ENCODE data around the gene RERE. TPM values are rescaled to one million over a fixed set of nuclear protein-coding genes. Genes with fewer than 3 reads are reported as not detected.

The RERE gene
- total RNA-seq, 1 experiment from 2014 or later, result 73.4 TPM

DNA sequence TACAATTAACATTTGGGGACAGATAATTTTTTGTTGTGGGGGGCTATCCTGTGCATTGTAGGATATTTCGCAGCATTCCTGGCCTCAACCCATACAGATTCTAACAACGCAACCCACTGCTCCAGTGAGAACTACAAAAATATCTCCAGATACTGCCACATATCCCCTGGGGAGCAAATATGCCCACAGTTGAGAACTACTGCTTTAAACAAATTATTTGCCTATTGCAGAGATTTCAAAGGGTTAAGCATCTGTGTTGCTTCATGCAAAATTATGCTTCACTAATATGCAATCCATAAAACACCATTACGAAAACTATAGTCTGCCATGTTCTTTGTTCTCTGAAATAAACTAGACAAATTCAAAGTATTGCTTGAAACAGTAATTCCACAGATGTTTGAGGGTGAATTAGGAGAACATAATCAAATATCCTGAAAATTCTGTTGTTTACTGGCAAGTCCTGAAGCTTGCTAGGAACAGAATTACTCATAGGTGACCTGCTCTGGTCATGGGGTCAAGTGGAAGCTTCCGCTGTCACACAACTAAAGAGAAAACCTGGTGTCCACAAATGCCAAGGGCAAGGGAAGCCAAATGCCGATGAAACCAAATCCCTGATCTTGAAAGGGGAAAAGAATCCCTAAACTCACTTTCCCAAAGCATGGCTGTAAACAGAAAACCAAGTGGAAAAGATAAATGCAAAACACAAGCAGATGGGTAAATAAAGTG, 149.4 kb downstream of the RERE start:
- Histone ChIP-seq H3K27ac (no peak overlapping the region), H3K27me3 (ENCODE audit: insufficient read depth, low read depth) (no peaks in the 10 kb centered on the region), H3K79me2 (ENCODE audit: low read depth) (peaks cover 88% of the 10 kb centered on the region), H2AFZ (no peak overlapping the region), H4K20me1 (ENCODE audit: insufficient read depth) (peaks cover 28% of the 10 kb centered on the region), H3K36me3 (ENCODE audit: low read depth) (no peaks in the 10 kb centered on the region), H3K9me2 (ENCODE audit: insufficient read depth) (no peaks in the 10 kb centered on the region), H3K4me1 (replicated peaks; ENCODE audit: insufficient read depth) (peaks cover 22% of the 10 kb centered on the region), H3K4me3 (no peak overlapping the region), H3F3A (ENCODE audit: insufficient read depth, low read depth) (peaks cover 3% of the 10 kb centered on the region; the same call in 1 of the 2 replicates), H3K9me3 (ENCODE audit: insufficient read depth, low read depth) (no peaks in the 10 kb centered on the region), H3K4me2 (no peak overlapping the region)
- POLR2A ChIA-PET (ENCODE audit: unreplicated experiment), result no interaction called here
- intact Hi-C loops (cut with micrococcal nuclease; ENCODE audit: unreplicated experiment), result no loop called here
- BruUV-seq (replicated peaks), result no TSS peak
- TF ChIP-seq EZH2 (IDR thresholded peaks at IDR 0.05; ENCODE audit: low read depth), result no peak
- TF ChIP-seq, protein P1, sequence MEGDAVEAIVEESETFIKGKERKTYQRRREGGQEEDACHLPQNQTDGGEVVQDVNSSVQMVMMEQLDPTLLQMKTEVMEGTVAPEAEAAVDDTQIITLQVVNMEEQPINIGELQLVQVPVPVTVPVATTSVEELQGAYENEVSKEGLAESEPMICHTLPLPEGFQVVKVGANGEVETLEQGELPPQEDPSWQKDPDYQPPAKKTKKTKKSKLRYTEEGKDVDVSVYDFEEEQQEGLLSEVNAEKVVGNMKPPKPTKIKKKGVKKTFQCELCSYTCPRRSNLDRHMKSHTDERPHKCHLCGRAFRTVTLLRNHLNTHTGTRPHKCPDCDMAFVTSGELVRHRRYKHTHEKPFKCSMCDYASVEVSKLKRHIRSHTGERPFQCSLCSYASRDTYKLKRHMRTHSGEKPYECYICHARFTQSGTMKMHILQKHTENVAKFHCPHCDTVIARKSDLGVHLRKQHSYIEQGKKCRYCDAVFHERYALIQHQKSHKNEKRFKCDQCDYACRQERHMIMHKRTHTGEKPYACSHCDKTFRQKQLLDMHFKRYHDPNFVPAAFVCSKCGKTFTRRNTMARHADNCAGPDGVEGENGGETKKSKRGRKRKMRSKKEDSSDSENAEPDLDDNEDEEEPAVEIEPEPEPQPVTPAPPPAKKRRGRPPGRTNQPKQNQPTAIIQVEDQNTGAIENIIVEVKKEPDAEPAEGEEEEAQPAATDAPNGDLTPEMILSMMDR (conservative IDR thresholded peaks at IDR 0.05), result no peak
- CTCF ChIA-PET, result interaction anchor here (0.7 kb wide), 1 partner anchor 25 kb away, joined by 3 read pairs; no protein-coding TSS in a partner anchor
- peak in 1 of 2 experiments; percentile 4 for DNase-seq

DNA sequence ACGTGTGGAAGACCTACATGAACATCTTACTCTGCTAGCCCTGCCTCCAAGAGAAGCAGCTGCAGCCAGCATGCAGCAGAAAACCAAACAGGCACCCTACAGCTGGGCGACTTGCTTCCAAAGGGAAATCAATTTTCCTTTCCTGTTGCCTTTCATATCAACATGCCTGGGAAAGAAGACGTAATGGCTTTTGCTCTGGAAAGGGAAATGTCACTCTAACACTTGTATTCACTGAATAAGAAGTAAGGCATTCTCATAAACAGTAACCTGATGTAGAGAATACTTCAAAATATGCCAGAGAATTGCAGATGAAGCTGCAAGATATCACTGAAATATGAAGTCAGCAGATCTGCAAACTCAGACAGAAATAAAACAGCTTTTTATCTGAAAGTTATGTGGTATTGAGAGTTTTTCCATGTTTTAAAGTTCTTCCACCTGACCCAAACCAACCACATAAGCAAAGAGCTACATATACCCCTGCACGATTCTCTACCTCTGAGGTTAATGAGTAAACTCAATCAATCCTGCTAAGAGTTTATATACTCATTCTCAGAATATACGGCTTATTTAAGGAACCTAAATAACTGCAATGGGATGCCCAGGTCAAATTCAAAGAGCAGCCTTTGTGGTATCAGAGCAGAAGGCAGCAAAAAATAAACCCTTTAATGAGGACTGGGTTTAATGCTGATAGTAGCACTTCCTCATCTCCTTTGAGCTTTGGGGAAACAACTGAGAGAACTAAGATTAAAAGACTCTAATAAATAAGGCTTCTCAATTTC, 150.9 kb downstream of the RERE start:
- Histone ChIP-seq H3K4me3 (no peak overlapping the region), H3K9me2 (ENCODE audit: insufficient read depth) (no peaks in the 10 kb centered on the region), H3K4me1 (replicated peaks; ENCODE audit: insufficient read depth) (peaks cover 37% of the 10 kb centered on the region), H3K27me3 (ENCODE audit: insufficient read depth, low read depth) (no peaks in the 10 kb centered on the region), H3K4me2 (no peak overlapping the region), H3K79me2 (ENCODE audit: low read depth) (peaks cover 90% of the 10 kb centered on the region), H3K36me3 (ENCODE audit: low read depth) (no peaks in the 10 kb centered on the region), H2AFZ (no peak overlapping the region), H3K27ac (no peak overlapping the region), H4K20me1 (ENCODE audit: insufficient read depth) (peaks cover 24% of the 10 kb centered on the region), H3K9me3 (ENCODE audit: insufficient read depth, low read depth) (no peaks in the 10 kb centered on the region), H3F3A (ENCODE audit: insufficient read depth, low read depth) (peaks cover 11% of the 10 kb centered on the region; the same call in 1 of the 2 replicates)
- CTCF ChIA-PET, result no interaction called here
- no TSS peak for BruUV-seq (replicated peaks)
- intact Hi-C loops (cut with micrococcal nuclease; ENCODE audit: unreplicated experiment), result no loop called here
- no peak for TF ChIP-seq EZH2 (IDR thresholded peaks at IDR 0.05; ENCODE audit: low read depth)
- TF ChIP-seq, protein P1 (conservative IDR thresholded peaks at IDR 0.05), result no peak
- POLR2A ChIA-PET (ENCODE audit: unreplicated experiment), result no interaction called here
- DNase-seq, result peak in 1 of 2 experiments; percentile 61

DNA sequence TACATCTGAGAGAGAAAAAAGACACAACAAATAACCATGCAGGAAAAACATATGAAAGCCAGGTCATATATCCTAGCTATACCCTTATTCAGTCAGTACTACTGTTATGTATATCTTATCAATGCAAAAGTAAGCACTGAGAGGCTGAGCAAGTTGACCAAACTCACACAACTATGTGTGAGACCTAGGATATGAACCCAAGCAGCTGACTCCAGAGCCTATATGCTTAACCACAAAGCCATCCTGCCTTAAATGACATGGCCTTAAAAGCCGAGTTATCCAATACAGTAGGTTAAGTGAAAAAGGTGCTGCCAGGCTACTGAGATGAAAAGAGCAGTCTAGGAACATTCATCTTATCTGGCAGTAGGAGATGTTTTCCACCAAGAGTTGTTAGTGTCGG, 151.6 kb downstream of the RERE start:
- POLR2A ChIA-PET (ENCODE audit: unreplicated experiment), result no interaction called here
- H3F3A ChIP-seq (ENCODE audit: insufficient read depth, low read depth), result peaks cover 11% of the 10 kb centered on the region; the same call in 1 of the 2 replicates
- H3K9me3 ChIP-seq (ENCODE audit: insufficient read depth, low read depth), result no peaks in the 10 kb centered on the region
- H4K20me1 ChIP-seq (ENCODE audit: insufficient read depth), result peaks cover 19% of the 10 kb centered on the region
- no peak for TF ChIP-seq EZH2 (IDR thresholded peaks at IDR 0.05; ENCODE audit: low read depth)
- TF ChIP-seq, protein P1 (conservative IDR thresholded peaks at IDR 0.05), result no peak
- no peak overlapping the region for H3K4me2 ChIP-seq
- no peak overlapping the region for H3K4me3 ChIP-seq
- no peak for DNase-seq
- H2AFZ ChIP-seq, result no peak overlapping the region
- CTCF ChIA-PET, result no interaction called here
- H3K27me3 ChIP-seq (ENCODE audit: insufficient read depth, low read depth), result no peaks in the 10 kb centered on the region
- intact Hi-C loops (cut with micrococcal nuclease; ENCODE audit: unreplicated experiment), result no loop called here
- no peaks in the 10 kb centered on the region for H3K9me2 ChIP-seq (ENCODE audit: insufficient read depth)
- peaks cover 82% of the 10 kb centered on the region for H3K79me2 ChIP-seq (ENCODE audit: low read depth)
- peaks cover 43% of the 10 kb centered on the region for H3K4me1 ChIP-seq (replicated peaks; ENCODE audit: insufficient read depth)
- no peak overlapping the region for H3K27ac ChIP-seq
- H3K36me3 ChIP-seq (ENCODE audit: low read depth), result no peaks in the 10 kb centered on the region
- BruUV-seq (replicated peaks), result no TSS peak

Data from PC-9 (cell line).